ENCODE data around the gene RLF.

The RLF gene

DNA sequence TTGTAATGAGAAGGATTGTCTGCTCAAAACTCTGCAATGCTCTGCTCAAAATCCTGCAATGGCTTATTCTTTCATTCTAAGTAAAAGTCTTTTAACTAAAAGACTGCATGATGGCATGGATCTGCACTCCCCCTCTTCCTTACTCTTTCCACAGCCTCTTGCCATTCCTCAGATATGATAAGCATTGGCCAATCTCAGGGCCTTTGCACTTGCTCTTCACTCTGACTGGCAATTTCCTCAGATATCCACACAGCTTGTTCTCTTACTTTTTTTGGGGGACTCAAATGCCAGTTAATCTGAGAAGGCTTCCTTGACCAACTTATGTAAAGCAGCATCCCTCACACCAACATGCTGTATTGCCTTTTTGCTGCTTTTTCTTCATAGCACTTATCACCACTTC lies 94.0 kb downstream of the RLF start:
- DNase-seq (ENCODE audit: insufficient read length, low spot score) (no peak), FAIRE-seq (no peak)
- TF ChIP-seq PAX5 (IDR thresholded peaks at IDR 0.05; ENCODE audit: insufficient read depth, low read length, severe bottlenecking), result no peak
- no peak for TF ChIP-seq POU2F2 (IDR thresholded peaks at IDR 0.05; ENCODE audit: low read depth, low read length)
- TF ChIP-seq POLR2A (IDR thresholded peaks at IDR 0.05; ENCODE audit: low read depth, low read length), result no peak
- TF ChIP-seq SPI1 (IDR thresholded peaks at IDR 0.05; ENCODE audit: low read depth, low read length), result no peak
- no peak for TF ChIP-seq POLR2AphosphoS5 (IDR thresholded peaks at IDR 0.05; ENCODE audit: low read depth, low read length)
- no peak for TF ChIP-seq TAF1 (IDR thresholded peaks at IDR 0.05; ENCODE audit: low read depth, low read length)

DNA sequence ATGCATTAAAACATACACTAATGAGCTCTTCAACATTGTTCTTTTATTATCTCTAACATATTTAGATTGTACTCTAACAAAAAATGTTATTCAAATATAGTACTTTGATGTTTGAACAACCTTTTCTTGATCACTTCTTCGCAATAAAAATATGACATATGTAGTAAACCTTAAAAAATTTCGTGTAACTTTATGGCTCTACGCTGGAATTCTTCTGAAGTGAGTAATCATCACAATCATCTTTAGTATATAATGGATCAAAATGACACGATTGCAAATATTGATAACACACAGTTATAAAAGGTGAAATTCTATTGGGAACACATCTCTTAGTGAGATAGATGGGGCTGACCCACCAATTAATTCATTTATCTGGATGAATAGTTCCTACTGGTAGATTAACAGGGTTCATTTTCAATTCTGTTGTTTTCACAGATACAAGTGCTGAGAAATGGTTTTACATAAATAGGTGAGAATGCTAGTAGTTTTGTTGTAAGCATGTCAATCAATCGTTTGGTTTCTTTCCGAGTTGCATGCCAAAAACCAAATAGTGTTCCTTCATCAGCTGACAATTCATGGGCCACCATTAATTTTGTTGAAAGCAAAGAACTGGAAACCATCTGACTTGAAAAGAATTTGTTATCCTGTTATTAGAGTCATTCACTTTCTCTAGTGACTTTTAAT lies 95.4 kb downstream of the RLF start:
- TF ChIP-seq POLR2AphosphoS5 (IDR thresholded peaks at IDR 0.05; ENCODE audit: low read depth, low read length), result no peak
- TF ChIP-seq SPI1 (IDR thresholded peaks at IDR 0.05; ENCODE audit: low read depth, low read length), result no peak
- DNase-seq (ENCODE audit: insufficient read length, low spot score), result no peak
- FAIRE-seq, result no peak

DNA sequence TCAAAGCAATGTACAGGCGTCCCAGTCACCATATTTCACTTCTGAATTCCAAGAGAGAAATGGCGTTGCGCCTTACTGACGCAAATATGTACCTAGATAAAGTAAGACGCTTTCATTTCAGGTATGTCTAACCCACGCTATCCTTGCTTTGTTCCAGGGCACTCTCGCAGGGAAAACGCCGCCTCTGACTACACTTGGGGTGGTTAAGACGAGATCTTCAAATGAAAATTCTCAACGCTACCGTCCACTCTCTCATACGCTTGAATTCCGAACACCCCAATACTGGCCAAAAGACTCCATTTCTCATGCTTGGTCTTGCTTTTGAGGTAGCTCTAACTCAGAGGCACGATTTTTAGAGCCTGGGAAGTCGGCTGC lies 96.1 kb downstream of the RLF start:
- FAIRE-seq (no peak), DNase-seq (ENCODE audit: insufficient read length, low spot score) (no peak)
- TF ChIP-seq POLR2A (IDR thresholded peaks at IDR 0.05; ENCODE audit: low read depth, low read length) (peak; percentile 75), POU2F2 (IDR thresholded peaks at IDR 0.05; ENCODE audit: low read depth, low read length) (no peak)

DNA sequence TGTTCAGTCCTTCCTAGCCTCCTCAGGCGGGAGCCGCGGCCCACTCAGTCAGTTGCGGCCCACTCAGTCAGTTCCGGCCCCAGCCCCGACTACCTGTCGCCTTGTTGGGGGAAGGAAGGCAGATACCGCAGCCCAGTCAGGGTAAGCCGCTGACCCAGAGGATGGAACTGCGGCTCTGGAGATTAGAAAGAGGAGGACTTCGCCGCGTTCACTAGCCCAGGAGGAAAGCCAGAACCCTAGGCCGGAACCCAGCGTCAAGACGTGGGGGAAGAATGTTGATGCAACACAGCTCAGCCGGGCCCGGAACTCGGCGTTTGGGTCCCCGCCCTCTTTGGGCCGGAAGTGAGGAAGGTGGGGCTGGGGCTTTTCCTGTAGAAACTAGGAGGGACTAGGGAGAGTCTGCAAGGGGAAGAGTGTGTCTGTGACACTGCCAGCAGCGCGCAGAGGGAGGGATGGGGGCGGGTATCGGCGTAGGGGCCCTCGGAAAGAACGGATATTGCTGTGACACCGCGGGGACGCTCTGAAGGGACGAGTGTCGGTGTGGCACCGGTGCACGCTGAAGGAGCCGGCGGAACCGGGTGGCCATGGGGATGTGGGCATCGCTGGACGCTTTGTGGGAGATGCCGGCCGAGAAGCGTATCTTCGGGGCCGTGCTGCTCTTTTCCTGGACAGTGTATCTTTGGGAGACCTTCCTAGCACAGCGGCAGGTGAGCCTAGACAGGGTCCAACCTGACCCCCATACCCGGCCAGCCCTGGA lies 96.7 kb downstream of the RLF start, which contains the start of gene ZMPSTE24:
Gene ZMPSTE24, plus strand, starts transcription at position 549 of the 757 bp plus-strand sequence. Its CDS starts 36 bp downstream, at position 585.
- peak; percentile 95 for FAIRE-seq
- peak; percentile 46; the same call in 1 of the 2 replicates for TF ChIP-seq POLR2AphosphoS5 (IDR thresholded peaks at IDR 0.05; ENCODE audit: low read depth, low read length)
- TF ChIP-seq PAX5 (IDR thresholded peaks at IDR 0.05; ENCODE audit: insufficient read depth, low read length, severe bottlenecking), result no peak
- TF ChIP-seq POU2F2 (IDR thresholded peaks at IDR 0.05; ENCODE audit: low read depth, low read length), result peak; percentile 70
- peak; percentile 8; the same call in 1 of the 2 replicates for TF ChIP-seq SPI1 (IDR thresholded peaks at IDR 0.05; ENCODE audit: low read depth, low read length)
- TF ChIP-seq POLR2A (IDR thresholded peaks at IDR 0.05; ENCODE audit: low read depth, low read length), result peak; percentile 72
- peak; percentile 77; the same call in 1 of the 2 replicates for TF ChIP-seq TAF1 (IDR thresholded peaks at IDR 0.05; ENCODE audit: low read depth, low read length)
- peak; percentile 75 for DNase-seq (ENCODE audit: insufficient read length, low spot score)

- DNase-seq (ENCODE audit: insufficient read length, low spot score) (no peak), FAIRE-seq (no peak)
- TF ChIP-seq SPI1 (IDR thresholded peaks at IDR 0.05; ENCODE audit: low read depth, low read length), result no peak
These were observed 97.2 kb downstream of the RLF start for GRCh38 chr1:40258445-40258769.

DNA sequence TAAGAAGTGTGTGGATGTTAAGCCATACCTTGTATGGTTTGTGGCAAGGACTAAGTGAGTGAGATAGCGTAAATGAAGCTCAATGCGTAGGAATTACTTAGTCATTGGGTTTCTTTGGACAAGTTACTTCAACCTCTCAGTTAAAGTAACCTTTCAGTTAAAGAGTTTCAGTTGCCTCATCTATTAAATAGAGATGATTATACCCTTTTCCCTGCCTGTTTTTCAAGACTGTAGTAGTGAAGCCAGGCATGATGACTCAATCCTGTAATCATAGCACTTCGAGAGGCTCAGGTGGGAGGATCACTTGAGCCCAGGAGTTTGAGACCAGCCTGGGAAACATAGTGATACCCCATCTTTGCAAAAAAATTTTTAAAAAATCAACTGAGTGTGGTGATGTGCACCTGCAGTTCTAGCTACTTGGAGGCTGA lies 103.2 kb downstream of the RLF start:
- TF ChIP-seq POU2F2 (IDR thresholded peaks at IDR 0.05; ENCODE audit: low read depth, low read length) (no peak), POLR2A (IDR thresholded peaks at IDR 0.05; ENCODE audit: low read depth, low read length) (no peak), POLR2AphosphoS5 (IDR thresholded peaks at IDR 0.05; ENCODE audit: low read depth, low read length) (no peak), PAX5 (IDR thresholded peaks at IDR 0.05; ENCODE audit: insufficient read depth, low read length, severe bottlenecking) (no peak), SPI1 (IDR thresholded peaks at IDR 0.05; ENCODE audit: low read depth, low read length) (no peak), TAF1 (IDR thresholded peaks at IDR 0.05; ENCODE audit: low read depth, low read length) (no peak)
- FAIRE-seq, result no peak
- no peak for DNase-seq (ENCODE audit: insufficient read length, low spot score)

DNA sequence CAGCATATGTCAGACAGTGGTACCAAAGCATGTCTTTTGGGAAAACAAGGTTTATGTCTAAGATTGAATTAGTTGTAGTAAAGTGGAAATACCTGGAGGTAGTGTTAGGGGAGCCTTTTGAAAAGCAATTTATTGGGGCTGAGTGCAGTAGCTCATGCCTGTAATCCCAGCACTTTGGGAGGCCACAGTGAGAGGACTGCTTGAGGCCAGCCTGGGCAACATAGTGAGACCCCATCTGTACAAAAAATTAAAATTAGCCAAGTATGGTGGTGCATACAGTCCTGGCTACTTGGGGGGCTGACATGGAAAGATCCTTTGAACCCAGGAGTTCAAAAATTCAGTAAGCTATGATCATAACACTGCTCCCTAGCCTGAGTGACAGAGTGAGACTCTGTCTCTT lies 104.1 kb downstream of the RLF start:
- no peak for FAIRE-seq
- DNase-seq (ENCODE audit: insufficient read length, low spot score), result no peak
- TF ChIP-seq POLR2A (IDR thresholded peaks at IDR 0.05; ENCODE audit: low read depth, low read length) (no peak), TAF1 (IDR thresholded peaks at IDR 0.05; ENCODE audit: low read depth, low read length) (no peak), PAX5 (IDR thresholded peaks at IDR 0.05; ENCODE audit: insufficient read depth, low read length, severe bottlenecking) (no peak), POLR2AphosphoS5 (IDR thresholded peaks at IDR 0.05; ENCODE audit: low read depth, low read length) (no peak), POU2F2 (IDR thresholded peaks at IDR 0.05; ENCODE audit: low read depth, low read length) (no peak), SPI1 (IDR thresholded peaks at IDR 0.05; ENCODE audit: low read depth, low read length) (no peak)

DNA sequence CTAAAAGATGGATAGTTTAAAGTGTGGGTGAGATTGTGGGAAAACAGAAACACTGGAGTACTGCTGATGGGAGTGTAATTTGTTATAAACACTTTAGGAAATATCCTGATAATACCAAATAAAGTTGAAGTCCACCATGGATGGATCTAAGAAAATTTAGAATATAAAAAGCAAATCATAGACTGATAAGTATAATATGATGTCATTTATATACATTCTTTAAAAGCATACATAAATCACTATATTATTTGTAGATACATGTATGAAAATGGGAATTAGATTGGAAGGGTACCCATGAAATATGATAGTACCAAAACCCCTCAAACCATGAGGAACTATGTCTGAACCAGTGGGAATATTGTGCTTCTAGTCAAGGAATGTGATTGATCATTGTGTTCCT lies 104.7 kb downstream of the RLF start:
- TF ChIP-seq TAF1 (IDR thresholded peaks at IDR 0.05; ENCODE audit: low read depth, low read length) (no peak), POLR2AphosphoS5 (IDR thresholded peaks at IDR 0.05; ENCODE audit: low read depth, low read length) (no peak)
- DNase-seq (ENCODE audit: insufficient read length, low spot score), result no peak
- no peak for FAIRE-seq

GRCh38 chr1:40266786-40267535 lies 105.8 kb downstream of the RLF start:
- FAIRE-seq (no peak), DNase-seq (ENCODE audit: insufficient read length, low spot score) (no peak)
- TF ChIP-seq SPI1 (IDR thresholded peaks at IDR 0.05; ENCODE audit: low read depth, low read length) (no peak), PAX5 (IDR thresholded peaks at IDR 0.05; ENCODE audit: insufficient read depth, low read length, severe bottlenecking) (no peak), TAF1 (IDR thresholded peaks at IDR 0.05; ENCODE audit: low read depth, low read length) (no peak), POLR2A (IDR thresholded peaks at IDR 0.05; ENCODE audit: low read depth, low read length) (no peak), POLR2AphosphoS5 (IDR thresholded peaks at IDR 0.05; ENCODE audit: low read depth, low read length) (no peak)

DNA sequence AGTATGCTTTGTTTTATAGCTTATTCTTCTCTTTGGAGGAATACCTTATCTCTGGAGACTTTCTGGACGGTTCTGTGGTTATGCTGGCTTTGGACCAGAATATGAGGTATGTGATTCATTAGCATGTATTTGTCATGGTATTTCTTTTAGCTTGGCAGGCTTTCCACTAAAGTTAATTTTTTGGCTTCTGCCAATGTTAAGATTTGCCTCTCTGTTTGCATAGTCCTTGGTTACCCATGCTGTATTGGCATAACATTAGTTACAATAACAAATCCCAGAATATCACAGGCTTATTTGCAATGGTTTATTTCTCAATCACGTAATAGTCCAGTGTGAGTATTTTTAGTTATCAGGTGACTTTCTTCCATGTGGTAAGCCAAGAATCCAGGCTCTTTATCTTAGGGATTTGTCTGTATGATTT lies 106.6 kb downstream of the RLF start:
- TF ChIP-seq TAF1 (IDR thresholded peaks at IDR 0.05; ENCODE audit: low read depth, low read length) (no peak), SPI1 (IDR thresholded peaks at IDR 0.05; ENCODE audit: low read depth, low read length) (no peak), POU2F2 (IDR thresholded peaks at IDR 0.05; ENCODE audit: low read depth, low read length) (no peak), PAX5 (IDR thresholded peaks at IDR 0.05; ENCODE audit: insufficient read depth, low read length, severe bottlenecking) (no peak), POLR2A (IDR thresholded peaks at IDR 0.05; ENCODE audit: low read depth, low read length) (no peak), POLR2AphosphoS5 (IDR thresholded peaks at IDR 0.05; ENCODE audit: low read depth, low read length) (no peak)
- DNase-seq (ENCODE audit: insufficient read length, low spot score), result no peak
- FAIRE-seq, result no peak
